ENCODE results near the gene UHRF2.
"Not testable (repeated sequence)": the region's sequence is repeated elsewhere in the genome, so short reads cannot be mapped to it uniquely, and the experiment has no call there.

- TF ChIP-seq, protein P1, sequence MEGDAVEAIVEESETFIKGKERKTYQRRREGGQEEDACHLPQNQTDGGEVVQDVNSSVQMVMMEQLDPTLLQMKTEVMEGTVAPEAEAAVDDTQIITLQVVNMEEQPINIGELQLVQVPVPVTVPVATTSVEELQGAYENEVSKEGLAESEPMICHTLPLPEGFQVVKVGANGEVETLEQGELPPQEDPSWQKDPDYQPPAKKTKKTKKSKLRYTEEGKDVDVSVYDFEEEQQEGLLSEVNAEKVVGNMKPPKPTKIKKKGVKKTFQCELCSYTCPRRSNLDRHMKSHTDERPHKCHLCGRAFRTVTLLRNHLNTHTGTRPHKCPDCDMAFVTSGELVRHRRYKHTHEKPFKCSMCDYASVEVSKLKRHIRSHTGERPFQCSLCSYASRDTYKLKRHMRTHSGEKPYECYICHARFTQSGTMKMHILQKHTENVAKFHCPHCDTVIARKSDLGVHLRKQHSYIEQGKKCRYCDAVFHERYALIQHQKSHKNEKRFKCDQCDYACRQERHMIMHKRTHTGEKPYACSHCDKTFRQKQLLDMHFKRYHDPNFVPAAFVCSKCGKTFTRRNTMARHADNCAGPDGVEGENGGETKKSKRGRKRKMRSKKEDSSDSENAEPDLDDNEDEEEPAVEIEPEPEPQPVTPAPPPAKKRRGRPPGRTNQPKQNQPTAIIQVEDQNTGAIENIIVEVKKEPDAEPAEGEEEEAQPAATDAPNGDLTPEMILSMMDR (IDR thresholded peaks at IDR 0.05; ENCODE audit: low read length): not testable (repeated sequence)
- TF ChIP-seq EZH2 (optimal IDR thresholded peaks at IDR 0.05; ENCODE audit: low read depth, low read length): not testable (repeated sequence)
Observed at GRCh38 chr9:6381477-6382012, 31.5 kb upstream of the UHRF2 start.

Data from MM.1S (cell line).